Measurements from ENCODE around the gene POLR3K.
A peak's percentile ranks its signal among the peaks of the same experiment; 100 is the strongest.

POLR3K gene

GRCh38 chr16:66309-67182, 13.1 kb upstream of the POLR3K start:
- no peak for DNase-seq (ENCODE audit: low read depth in 2 of 3, low spot score in 2 of 3)

DNA sequence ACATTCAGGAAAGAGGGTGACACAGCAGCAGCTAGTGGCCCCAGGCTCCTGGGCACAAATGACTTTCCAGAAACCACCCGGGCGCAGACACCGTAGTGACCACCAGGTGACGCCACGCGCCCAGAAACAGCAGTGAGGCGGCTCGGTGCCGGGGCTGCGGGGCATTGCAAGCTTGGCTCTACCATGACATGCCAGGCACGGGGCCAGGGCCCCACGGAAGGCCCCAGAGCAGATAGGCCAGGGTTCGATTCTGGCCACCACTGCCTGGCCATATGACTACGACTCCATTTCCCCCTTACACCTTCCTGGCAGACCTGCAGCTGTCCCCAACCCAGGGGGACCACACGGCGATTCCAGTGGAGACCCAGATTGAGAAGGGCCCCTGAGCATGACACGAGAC, 12.3 kb upstream of the POLR3K start:
- DNase-seq (ENCODE audit: low read depth in 2 of 3, low spot score in 2 of 3) = peak; percentile 62 to 85 (median 85)

- DNase-seq (ENCODE audit: low read depth in 2 of 3, low spot score in 2 of 3) = no peak
Measured at GRCh38 chr16:64914-65255, 11.5 kb upstream of the POLR3K start.

DNA sequence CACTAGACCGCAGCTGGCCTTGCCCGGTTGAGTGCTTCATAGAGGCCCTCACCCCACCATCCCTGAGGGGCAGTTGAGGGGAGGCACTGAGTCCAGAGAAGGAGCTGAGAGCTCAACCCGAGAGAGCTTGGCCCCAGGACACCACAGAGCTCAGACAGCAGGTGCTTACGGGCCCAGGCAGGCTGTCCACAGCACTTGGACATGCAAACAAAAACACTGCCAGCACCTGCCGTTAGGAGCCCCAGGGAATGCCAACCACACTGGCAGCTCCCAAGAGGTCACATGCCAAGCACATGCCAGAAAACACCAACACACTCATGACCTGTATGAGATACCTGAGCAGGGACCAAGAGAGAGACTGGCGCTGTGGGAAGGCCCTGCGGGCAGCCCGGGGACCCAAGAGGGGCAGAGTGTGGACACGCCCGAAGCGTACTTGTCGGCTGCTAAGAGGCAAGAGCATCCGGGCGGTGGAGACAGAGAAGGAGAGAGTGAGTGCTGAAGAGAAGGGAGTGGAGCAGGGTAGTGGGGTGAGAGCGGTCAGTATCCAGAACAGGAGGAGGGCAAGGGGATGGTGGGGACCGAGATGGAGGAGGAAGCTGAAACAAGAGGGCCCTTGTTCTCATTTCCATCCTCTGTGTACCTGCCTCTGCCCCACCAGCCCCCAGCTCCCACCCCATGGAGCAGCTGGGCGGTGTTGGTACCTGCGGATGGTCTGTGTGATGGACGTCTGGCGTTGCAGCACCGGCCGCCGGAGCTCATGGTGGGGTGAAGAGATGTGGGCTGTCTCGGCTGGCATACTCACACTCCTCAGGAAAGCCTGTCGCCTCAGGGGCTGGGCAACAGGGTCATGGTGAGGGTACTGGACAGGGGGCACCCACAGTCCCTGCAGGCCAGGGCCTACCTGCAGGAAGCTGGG, 10.8 kb upstream of the POLR3K start:
- no peak for DNase-seq (ENCODE audit: low read depth in 2 of 3, low spot score in 2 of 3)

- DNase-seq (ENCODE audit: low read depth in 2 of 3, low spot score in 2 of 3) = no peak
Measured at GRCh38 chr16:63466-63865, 10.1 kb upstream of the POLR3K start.

- DNase-seq (ENCODE audit: low read depth in 2 of 3, low spot score in 2 of 3) = no peak
Measured at GRCh38 chr16:62968-63391, 9.6 kb upstream of the POLR3K start.

DNA sequence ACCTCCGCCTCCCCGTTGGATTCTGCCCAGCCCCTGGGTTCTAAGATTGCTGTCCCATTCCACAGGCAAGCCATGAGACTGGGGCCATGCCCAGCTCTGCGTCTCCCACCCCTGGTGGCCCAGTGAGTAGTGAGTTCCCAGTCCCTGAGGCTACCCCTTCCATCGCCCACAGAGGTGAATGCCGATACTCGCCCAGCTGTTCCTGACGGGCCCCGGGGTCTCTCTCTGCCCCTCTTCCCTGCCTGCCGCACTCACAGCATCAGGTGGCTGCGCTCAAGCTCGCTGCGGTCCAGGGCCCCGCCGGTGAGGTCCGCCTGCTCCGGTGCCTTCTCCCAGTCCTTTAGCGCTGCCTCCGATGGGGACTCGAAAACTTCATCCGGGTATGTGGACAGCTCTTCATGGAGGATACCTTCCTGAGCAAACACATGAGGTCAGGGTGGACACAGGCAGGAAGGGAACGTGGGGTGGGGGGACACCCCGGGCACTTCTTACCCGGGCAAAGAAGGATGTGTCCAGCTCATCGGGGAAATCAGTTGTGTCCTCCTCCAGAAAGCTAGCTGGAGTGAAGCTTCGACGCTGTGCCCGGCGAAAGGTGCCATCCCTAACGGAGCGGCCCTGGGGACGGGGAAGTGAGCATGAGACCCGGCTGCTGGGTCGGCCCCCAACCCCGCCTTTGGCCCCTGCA, 9.0 kb upstream of the POLR3K start:
- DNase-seq (ENCODE audit: low read depth in 2 of 3, low spot score in 2 of 3) = no peak

- no peak for DNase-seq (ENCODE audit: low read depth in 2 of 3, low spot score in 2 of 3)
Measured at GRCh38 chr16:61879-62281, 8.5 kb upstream of the POLR3K start.

- DNase-seq (ENCODE audit: low read depth in 2 of 3, low spot score in 2 of 3) = no peak
Measured at GRCh38 chr16:60929-61878, 7.8 kb upstream of the POLR3K start.

DNA sequence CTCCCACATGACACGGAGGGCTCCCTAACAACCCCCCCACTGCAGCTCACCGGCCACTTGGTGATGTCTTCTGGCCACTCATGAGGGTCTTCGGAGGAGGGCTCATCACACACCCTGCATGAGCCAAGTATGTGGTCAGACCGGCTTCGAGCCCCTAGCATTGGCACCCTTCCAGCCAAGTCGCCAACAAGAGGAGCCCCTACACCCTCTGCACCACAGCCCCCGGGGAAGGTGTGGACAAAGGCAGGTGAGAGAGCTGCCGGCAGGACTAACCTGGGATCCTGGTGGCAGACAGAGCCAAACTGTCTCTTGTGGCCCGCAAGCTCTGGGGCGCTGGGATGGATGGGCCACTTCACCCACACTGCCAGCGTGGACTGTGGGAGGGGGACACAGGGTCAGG, 6.8 kb upstream of the POLR3K start:
- DNase-seq (ENCODE audit: low read depth in 2 of 3, low spot score in 2 of 3) = no peak

DNA sequence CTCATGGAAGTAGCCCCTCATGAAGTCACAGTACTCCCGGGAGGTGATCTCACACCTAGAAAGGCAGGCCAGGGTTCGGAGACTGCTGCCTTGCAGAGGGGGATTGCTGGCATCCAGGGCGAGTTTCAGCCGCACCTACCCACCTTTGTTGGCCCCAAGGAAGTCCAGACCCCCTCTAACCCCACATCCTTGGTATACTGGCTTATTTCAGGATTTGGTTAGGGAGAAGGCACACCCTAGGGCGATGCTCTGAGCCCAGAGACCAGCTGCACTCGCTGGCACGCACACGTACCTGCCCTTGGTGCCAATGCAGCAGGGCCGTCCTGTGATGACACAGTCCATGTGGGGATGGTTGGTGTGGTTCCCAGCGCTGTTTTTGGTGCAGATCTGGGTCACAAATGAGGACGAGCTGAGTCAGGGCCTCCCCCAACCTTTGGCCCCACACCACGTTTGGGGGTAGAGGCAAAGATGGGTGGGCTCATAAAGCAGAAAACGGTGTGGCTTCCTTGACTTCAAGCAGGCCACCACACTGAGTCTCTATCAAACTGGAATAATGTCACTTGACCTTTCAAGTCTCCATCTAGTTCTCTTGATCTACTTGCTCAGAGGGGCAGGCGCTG, 6.1 kb upstream of the POLR3K start:
- no peak for DNase-seq (ENCODE audit: low read depth in 2 of 3, low spot score in 2 of 3)

DNA sequence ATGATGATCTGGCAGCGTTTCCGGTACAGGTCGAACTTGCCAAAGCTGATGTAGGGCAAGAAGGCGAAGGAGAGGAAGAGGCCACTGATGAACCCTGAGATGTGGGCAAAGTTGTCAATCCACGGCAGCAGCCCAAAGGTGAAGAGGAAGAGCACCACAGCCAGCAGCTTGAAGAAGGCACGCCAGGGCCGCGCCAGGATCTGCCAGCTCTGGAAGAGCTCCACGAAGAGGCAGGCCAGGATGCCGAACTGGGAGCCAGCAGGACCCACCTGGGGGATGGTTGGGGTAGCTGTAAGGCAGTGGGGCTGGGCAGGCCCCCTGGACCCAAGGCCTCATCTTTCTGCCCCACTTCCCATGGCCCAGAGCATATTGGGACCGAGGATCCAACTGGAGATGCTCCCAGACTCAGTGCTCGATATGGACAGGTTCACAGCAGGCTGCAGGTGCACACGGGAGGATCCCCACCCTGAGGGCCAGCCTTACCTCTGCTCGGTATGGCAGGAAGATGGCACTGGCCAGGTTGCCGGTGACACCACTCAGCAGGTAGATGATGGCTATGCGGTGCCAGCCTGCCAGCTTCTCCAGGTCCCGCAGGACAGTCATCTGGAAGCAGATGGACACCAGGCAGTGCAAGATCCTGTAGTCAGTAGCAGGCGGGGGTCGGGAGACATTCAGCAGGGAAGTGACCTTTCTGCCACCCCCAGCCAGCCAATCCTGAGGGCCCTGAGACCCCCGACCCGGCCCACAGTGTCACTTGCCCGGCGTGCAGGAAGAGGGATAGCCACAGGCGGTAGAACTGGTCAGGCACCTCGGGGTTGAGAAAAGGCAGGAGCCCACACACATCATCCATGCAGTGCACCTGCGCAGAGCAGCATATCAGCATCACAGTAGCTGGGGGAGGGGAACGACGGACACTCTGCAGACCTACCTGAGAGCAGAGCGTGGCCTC, 5.4 kb upstream of the POLR3K start:
- no peak for DNase-seq (ENCODE audit: low read depth in 2 of 3, low spot score in 2 of 3)

- DNase-seq (ENCODE audit: low read depth in 2 of 3, low spot score in 2 of 3) = no peak
Measured at GRCh38 chr16:57711-58110, 4.3 kb upstream of the POLR3K start.

- no peak for DNase-seq (ENCODE audit: low read depth in 2 of 3, low spot score in 2 of 3)
Measured at GRCh38 chr16:56231-56927, 3.0 kb upstream of the POLR3K start.

GRCh38 chr16:55571-56136, 2.2 kb upstream of the POLR3K start:
- no peak for DNase-seq (ENCODE audit: low read depth in 2 of 3, low spot score in 2 of 3)

GRCh38 chr16:54237-54581, 801 bp upstream of the POLR3K start:
- no peak for DNase-seq (ENCODE audit: low read depth in 2 of 3, low spot score in 2 of 3)

DNA sequence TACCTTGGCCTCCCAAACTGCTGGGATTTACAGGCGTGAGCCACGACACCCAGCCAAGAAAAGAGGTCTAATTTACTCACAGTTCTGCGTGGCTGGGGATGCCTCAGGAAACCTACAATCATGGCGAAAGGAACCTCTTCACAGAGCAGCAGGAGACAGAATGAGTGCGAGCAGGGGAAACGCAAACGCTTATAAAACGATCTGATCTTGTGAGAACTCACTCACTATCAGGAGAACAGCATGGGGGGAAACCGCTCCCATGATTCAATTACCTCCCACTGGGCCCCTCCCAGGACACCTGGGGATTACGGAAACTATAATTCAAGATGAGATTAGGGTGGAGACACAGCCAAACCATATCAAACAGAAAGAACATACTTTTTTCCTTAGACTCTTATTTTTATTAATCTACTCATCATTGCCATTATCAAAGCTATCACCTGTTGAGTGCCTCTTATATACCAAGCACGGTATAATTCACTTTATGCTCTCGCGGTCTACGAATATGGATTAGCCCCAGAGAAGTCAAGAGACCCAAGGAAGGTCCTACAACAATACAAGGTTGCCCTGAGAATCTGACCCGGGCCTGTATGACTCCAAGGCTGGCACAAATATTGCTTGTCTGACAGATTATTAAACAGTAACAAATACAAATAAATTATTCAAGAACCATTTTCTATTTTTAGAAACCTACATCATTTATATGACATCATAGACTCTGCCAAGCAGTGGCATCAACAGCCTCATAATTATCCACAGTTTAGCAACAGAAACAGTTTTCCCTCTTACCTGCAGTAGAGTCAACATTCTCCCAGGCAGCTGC, 2.4 kb downstream of the POLR3K start:
- no peak for DNase-seq (ENCODE audit: low read depth in 2 of 3, low spot score in 2 of 3)

All from activated CD8-positive, alpha-beta memory T cell treated with anti-CD3 and anti-CD28 coated beads for 48 hours (primary cell).